Stimulated activated CD4-positive, alpha-beta T cell treated with anti-CD3 and anti-CD28 coated beads, Interleukin-4, amount 100 ng/mL, for 4 hours (primary cell): ENCODE results near the gene SSTR3.
"Not testable (repeated sequence)": the region's sequence is repeated elsewhere in the genome, so short reads cannot be mapped to it uniquely, and the experiment has no call there.

Source experiments
- DNase-seq, 2 experiments: peaks; one replicate each; pipeline ENCODE4 v3.0.0-alpha.2; 2020

SSTR3 gene

DNA sequence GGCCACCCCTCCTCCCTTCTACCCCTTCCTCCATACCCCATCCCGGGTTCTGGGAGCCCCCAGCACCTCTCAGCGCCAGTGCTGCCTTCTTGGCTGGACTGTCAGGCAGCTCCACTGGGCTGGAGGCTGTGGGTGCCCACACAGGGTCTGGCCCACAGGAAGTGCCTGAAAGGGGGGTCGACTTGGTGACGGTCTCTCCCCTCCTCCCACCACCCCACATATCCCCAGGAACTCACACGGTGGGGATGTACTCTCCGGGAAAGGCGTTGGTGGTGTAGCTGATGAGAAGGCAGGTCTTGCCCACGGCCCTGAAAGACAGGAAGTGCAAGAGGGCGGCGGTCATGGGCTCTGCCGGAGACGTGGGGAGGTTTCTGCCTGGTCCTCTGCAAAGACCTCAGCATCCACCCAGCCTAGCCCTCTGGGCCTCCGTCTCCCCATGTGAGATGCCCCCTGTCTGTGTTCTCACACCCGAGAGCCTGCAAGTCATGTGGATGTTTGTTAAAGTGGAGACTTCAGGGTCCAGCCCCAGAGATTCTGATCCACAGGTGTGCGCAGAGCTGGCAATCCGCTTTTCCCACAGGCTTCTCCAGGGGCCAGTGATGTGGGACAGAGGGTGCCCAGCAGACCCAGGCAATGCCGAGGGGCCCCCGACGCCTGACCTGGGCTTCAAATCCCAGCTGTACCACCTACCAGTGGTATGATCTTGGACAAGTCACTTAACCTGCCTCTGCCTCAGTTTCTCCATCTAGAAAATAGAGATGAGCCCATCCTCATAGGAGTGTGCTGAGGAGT, 29.3 kb upstream of the SSTR3 start:
- no peak for DNase-seq

DNA sequence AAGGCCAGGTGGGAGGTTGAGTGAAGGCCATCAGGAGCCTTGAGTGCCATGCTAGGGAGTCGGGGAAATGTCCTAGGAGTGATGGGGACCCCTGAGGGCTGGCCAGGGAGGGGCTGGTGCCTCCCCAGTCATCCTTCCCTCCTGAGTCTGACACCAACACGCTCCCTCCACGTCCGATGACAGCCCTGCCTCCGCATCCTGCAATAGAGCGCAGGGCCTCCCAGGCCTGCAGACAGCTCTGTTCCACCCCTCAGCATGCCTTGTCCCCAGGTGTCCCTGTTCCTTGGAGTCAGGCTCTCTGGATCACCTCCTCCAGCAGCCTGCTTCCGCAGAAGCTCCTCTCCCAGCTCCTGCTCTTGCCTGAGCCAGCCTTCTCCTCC, 28.7 kb upstream of the SSTR3 start:
- no peak for DNase-seq

DNA sequence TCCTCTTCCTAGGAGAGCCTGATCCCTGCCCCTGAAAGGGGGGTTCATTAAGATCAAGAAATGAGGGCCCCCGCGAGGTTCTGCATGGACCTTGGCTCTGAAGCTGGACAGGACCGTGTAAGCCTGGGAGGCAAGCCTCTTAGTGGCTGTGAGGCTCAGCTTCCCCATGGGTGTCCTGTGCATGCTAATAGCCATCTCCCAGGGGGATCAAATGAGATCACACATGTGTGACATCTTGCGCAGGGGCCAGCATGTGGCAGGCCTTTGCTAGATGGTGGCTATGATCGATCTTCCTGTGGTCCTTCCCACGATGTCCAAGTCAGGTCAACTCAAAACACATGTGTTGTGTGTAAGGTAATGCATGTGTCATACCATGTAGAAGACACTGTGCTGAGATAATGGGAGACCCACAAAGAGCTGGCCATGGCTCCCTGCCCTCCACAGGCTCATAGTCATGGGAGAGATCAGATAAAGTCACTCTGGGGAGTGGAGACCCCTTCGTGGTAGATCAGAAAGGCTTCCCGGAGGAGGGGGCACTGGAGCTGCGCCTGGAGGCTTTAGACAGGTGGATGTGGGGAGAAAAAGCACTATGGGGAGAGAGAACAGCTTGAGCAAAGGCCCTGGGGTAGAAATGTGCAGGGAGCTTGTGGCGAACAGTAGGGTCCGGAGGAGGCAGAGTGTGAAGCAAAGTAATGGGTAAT, 28.1 kb upstream of the SSTR3 start:
- no peak for DNase-seq

DNA sequence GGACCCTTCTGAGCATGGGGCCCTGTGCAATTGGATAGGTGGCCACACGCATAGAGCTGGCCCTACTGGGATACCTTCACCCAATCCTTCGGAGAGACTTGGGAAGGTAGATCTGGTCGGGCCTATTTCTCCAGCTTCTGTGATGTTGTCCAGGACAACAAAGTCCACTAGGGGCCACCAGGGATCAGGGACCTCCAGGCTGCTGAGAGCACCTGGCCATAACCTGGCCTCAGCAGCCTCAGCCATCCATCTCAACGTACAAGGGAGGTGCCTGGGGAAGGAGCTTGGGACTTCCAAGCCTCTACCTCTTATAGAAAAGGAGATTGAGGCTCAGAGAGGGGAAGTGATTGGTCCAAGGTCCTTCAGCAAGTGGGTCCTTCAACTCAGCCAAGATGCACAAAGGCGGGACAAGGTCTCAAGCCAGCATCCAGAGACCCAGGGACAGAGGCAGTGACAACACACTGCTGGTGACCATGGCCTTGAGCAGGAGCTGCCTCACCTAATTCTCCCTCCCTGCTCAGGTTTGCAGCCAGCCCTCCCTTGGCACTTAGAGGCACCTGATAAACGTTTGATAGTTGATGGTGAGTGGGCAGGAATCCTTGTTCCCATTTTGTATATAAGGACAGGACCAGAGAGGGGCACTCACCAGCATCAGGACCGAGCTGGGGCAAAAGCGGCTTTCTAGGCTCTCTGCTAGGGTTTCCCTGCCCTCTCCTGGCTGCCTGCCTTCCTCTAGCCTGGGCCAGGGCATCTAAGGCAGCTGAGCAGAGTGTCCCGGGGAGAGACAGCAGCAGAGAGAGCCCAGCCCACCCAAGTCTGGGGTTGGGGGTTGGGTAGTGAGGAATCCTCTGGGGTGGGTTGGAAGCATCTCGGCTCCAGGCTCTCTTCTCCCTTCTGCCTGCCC, 27.3 kb upstream of the SSTR3 start:
- no peak for DNase-seq

DNA sequence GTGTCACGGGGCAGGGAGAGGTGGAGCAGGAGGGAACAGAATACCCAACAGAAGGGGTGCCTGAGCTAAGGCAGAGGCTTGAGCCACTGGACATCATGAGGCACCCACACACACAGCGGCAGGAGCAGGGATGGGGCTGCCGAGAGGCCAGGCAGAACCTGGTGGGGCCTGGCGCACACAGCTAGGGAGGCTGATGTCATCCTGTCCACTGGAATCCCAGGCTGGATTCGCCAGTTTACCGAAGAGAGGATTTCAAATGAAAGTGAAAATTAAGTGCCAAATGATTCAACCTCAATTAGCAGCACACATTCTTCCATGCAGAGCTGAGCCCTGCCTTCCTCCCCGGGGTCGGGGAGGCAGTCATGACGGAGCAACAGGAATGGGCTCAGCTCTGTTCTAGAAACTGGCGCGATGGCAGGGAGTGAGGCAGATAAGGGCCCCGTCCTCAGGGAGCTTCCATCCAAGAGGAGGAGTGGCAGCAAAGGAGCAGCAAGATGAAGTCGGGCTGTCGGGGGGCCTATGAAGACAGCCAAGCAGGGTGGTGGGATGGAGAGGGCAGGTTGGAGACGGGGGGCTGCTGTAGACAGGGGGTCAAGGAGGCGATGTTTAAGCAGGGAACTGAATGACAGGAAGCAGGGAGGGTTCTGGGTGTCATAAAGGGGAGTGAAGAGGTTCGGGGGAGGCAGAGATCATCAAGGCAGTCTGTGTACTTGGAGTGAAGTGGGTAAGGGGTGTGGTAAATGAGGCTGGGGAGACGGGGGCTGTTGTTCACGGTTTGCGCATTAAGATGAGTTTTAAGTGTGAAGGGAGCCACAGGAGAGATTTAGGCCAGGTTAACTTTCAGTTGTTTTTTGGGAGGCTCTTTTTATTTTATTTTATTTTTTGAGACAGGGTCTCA, 25.3 kb upstream of the SSTR3 start:
- no peak for DNase-seq

DNA sequence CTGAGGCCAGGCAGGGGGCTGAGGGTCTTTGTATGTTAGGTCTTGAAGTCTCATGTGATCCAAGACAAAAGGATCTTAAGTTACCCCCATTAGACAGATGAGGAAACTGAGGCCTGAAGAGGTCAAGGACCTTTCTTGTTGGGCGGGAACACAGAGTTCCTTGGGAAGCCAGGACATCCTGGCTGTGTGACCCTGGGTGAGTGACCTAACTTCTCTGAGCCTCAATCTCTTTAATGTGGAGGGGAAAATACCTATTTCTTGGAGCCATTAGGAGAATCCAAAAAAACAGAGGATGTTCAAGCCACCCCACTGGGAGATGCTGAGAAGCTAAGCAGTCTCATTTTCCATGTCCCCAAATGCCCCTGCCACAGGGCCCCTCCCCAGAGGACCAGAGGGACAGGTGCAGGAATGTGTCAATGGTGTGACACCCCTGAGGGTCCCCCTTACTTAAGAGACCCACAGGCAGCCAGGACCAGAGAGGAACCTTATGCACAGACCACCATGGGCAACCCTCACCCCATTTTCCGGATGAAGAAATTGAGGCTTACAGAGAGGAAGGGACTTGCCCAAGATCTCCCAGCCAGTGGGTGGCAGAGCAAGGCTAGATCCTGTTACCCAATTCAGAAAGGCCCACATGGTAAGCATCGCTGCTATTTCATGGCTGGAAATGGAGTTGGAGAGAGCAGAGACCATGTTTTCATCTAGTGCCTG, 23.8 kb upstream of the SSTR3 start:
- no peak for DNase-seq

DNA sequence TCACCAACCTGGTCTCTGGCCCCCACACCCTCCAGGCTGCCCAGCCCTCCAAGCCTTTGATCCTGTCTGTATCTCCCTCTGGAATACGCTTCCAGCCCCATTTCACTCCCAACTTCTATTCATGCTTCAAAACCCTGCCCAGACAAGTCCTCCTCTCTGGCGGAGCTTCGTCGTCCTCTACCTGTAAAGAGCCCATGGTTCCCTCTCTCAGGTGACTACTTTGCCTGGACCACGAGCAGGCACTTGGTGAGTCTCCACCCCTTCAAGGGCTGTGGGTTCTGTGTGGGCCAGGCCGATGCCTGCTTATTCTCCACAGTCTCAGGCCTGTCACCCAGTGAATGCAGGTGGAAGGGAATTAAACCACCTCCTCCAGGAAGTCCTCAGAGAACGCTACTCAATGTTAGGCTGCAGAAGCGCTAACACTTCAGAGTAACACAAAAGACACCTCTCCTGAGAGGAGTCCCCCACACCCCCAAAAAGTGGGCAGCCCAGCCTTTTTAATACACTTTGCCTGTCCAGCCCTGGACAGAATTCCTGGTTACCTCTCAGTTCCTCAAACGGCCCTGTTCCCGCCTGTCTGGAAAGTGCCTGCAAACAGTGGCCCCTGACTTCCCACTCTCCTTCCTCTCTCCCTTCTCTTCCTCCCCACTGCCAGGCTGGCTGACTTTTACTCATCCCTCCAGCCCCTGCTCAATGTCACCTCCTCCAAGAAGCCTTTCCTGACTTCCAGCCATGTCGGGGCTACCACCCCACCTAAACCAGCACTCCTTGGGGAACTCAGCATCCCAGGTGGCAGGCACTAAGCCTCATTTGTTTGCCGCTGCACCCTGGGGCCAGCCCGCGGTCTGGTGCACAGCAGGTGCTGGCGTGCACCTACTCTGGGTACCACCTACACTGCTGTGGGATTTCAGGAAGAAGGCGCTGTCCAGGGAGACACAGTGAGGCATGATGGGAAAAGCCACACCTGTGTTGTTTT, 22.7 kb upstream of the SSTR3 start:
- no peak for DNase-seq

DNA sequence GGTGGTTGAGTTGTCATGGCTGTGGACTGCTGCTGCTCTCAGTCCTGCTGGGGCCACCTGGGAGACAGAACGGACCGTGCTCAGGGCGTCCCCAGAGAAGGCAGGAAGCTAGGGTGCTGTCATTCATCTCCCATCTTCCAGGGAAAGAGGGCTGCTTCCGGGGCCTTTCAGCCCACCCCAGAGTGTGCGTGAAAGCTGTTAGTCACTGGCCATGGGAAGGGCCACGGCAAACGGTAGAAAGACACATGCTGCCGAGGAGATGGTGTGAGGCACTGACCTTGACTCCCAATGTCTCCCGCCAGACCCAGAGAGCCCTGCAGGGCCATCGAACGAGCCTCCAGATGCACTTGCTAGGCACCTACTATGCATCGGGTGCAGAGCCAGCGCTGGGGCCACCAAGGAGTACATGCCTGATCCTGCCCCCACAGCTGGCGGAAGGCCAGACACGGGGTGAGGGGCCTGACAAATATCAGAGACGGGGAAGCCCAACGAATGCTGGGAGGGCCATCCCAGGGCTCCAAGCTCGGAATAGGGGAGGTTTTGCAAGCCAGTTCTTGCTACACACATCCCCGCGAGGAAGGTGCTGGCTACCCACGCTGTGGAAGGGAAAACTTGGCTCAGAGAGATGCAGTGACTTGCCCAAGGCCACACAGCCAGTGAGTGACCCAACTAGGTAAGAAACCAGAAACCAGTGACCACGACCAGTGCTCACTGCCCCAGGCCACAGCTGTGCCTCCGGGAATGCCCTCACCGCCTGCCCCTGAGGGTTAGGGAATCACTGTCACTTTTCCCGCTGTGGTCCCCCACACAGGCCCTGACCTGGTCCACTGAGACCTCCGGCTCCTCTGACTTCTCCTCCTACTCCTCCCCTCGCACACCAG, 21.7 kb upstream of the SSTR3 start:
- no peak for DNase-seq

DNA sequence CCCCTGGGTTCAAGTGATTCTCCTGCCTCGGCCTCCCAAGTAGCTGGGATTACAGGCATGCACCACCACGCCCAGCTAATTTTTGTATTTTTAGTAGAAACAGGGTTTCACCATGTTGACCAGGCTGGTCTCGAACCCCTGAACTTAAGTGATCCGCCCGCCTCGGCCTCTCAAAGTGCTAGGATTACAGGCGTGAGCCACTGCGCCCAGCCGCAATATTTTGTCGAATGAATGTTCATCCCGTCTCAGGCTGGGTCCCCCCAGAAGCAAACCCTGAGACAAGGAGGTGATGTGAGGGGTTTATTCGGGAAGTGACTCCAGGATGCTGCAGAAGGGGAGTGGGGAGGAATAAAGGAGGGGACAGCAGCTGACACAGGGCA, 21.1 kb upstream of the SSTR3 start:
- not testable (repeated sequence) for DNase-seq

DNA sequence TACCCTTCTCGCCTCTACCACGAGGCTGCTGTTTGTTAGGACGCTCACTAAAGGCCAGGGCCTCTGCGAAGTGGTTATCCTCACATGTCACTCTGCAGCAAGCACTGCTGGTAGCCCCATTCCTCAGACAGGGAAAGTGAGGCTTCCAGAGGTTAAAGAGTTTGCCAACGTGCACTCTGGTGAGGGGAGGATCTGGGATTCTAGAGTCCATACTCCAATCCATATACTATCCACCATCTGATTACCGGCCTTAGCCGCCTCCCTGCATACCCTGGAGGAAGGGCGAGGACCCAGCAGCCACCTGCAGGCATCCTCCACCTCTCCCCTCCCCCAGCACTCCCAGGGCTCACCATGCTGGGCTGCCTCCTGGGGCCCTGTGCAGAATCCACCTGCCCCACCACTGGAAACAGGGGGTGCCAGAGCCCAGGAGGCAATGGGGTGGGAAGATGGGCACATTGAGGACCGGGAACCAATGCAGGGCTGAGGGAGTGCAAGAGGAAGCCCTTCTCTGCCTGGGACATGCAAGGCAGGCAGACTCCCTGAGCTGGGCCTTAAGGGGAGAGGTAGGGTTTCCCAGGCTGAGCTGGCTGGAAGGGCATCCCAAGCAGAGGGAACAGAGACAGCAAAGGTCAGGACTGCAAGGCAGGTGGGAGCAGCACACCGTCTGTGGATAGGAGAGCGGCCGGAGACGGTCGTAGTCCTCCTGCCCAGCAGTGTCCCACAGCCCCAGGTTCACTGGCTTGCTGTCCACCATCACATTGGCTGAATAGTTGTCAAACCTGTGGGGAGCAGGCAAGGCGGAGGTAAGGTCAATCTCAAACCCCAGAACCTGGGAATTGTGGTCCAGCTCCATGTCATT, 20.1 kb upstream of the SSTR3 start:
- DNase-seq, result no peak

DNA sequence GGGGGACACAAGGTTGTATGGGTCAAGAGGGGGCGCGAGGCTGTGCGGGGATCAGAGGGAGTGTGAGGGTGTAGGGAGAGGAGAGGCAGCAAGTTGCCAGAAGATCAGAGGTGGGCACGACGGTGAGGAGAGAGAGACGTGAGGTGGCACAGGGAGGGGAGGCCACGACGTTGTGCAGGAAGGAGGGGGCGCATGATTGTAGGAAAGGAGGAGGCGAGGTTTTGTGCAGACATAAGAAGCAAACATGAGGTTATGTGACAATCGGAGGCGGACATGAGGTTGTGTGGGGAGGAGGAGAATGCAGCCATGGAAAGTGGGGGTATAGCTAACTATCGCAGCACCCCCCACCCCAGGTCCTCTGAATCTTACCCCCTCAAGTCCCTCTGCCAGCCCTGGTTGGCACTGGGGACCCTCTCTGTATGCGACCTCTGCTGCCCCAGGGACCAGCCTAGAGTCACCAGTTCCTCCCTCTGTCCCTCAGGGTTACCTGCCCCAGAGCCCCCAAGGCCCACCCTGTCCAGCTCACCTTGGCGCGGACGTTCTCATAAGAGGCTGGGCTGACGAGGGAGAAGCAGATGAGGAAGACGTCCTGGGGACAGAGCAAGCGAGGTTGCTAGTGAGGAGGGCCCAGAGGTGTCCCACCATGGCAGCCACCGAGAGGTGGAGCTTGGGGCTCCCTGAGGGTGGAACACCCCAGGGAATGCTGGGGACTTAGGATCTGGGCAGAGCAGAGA, 19.3 kb upstream of the SSTR3 start:
- peak in 1 of 2 experiments; percentile 85 for DNase-seq

DNA sequence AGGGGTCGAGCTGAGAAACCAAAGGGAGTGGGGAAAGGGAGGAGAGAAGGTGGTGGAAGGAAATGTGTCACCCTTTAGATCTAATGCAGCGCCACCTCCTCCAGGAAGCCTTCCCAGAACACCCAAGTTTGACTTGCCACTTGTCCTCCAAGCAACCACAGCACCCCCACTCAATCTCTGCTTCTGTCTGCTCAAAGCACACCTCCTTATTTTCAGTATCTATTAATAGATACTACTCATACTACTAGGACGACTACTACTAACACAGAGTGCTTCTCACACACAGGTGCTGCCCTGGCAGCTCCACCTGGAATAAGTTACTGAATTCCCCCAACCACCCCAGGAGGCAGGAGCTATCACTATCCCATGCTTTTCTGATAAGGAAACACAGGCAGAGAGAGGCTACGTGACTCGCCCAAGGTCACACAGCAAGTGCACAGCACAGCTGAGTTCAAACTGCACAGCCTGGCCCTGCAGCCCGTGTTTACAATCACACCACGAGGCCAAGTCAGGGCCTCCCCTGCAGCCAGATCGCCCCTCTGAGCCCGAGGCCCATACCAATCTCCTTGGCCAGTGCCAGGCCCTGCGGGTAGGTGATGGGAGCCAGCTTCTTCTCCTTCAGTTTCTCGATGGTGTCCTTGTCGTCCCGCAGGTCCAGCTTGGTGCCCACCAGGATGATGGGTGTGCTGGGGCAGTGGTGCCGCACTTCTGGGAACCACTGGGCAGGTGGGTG, 18.6 kb upstream of the SSTR3 start:
- DNase-seq, result peak; percentile 68 to 83

DNA sequence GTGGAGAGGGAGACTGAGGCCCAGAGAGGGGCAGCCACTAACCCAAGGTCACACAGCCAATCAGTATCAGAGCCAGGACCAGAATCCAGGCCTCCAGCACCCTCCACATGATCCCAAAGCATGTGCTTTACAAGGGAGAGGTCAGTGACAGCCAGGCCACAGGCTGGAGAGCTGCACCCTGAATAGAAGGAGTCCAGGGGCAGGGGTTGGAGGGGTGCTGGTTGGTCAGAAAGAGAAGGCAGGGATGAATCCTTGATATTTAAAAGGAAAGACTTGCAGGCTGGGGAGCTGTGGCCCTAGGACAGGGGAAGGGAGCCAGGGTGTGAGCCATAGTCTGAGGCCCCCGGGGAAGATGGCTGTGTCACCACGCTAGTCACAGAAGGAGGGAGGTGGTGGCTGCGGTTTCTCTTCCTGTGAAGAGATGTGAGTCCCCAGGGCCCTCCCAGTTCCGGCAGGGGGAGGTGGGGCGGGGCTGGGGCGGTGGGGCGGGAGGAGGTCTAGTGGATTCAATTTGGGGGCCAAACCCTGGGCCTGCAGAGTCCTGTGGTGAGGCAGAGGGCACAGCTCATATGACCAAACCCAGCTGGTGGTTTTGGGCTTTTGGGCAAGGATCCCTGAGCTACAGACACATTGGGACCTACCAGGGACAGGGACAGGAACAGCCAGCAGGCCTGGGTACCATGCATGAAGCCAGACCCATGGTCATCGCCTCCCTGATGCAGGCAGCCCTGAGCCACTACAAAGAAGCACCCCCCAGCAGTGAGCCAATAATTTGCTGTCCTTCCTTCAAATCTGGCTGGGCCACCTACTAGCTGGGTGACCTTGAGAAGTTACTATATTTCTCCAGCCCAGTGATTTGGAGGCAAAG, 17.8 kb upstream of the SSTR3 start:
- DNase-seq, result peak; percentile 85 to 93

DNA sequence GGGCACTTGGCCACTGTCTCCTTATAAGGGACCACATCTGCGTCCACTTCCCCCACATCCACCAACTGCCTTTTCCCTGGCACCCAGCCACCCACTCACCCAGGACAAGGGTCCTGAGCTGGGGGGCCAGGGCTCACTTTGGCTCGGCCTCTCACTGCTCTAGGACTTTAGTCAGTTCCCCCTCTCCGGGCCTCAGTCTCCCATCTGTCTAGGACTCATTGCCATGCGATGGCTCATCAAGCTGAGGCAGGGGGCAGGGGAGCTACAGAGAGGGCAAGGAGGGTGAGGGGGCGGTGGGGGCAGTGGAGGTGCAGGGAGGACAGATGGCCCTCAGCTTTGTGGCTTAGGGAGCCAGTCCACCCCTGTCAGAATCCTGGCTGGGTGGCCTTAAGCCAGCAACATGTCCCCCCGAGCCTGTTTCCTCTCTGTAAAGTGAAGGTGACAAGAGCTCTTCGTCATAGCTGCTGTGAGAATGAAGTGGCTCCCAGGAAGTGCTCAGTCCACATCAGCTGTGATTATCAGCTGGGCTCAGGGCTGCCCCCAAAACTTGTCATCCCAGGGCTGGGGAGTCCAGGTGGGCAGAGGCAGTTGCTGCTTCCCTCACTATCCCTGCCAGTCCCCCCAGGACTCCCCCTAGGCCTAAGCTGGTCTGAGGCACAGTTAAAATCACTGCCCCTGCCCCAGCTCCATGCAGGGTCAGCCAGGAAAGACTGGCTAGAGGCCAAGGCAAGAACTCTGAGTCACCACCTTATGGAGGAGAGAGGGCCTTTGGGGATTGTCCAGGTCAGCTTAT, 16.9 kb upstream of the SSTR3 start:
- no peak for DNase-seq
